ENCODE results near the gene ARHGEF40.

ARHGEF40 gene

DNA sequence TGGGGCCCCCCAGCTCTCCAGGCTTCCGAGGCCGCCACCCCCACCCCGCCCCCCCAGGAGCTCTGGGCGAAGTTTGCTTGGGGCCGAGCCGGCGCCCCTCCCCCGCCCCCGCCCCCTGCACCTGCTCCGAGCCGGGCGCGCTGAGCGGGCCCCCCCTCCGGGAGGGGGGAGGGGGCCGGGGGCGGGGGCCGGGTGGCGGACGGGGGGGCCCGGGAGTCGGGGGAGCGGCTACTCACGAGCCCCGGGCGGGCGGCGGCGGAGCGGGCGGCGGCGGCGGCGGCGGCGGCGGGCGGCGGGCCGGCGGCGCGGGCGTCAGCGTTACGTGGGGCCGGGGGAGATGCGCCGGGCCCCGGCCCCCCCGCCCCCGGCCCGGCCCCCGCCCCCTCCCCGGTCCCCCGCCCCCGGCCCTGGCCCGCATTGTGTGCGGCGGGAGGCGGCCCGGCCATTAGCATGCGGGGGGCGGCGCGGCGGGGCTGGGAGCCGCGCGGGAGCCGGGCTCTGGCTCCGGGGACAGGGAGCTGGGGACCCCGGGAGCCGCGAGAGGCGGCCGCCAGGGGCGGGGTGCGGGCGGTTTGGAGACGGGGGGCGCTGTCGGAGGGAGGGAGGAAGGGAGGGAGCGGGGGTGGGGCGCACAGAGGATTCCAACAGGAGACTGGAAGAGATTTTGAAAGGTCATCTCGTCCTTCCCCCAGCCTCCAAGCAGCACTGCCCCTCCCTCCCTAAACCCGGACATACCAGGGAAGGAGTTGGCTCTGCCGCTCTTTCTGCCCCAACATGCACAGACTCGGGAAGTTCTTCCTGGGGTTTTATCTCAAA lies 28.2 kb downstream of the ARHGEF40 start, which contains the start of gene ZNF219:
Gene ZNF219 (minus strand): TSS at position 580 of the 816 bp plus-strand sequence. CDS start 5,064 bp downstream, outside the sequence.
- peak; percentile 32 for DNase-seq (ENCODE audit: low spot score)

GRCh38 chr14:21098892-21099595 lies 28.9 kb downstream of the ARHGEF40 start:
- peak; percentile 21 for DNase-seq (ENCODE audit: low spot score)

DNA sequence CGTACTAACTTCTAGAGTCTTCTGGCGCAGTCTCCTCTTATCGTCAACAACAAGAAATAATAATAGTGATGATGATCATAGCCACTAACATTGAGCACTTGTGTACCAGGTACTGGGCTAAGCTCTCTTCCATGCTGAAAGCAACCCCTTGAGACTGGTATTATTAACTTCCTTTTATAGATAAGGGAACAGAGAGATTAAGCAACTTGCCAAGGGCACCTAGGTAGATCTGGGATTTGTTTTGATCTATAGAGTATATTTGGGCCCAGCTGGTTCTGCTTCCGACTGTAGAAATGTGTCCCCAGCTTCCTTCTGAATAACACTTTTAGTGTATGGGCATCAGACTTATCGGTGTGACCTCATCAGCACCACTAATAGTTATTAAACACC lies 29.5 kb downstream of the ARHGEF40 start:
- no peak for DNase-seq (ENCODE audit: low spot score)

- DNase-seq (ENCODE audit: low spot score) = no peak
Observed at GRCh38 chr14:21100931-21101330, 30.8 kb downstream of the ARHGEF40 start, which contains the start of gene TMEM253. Gene TMEM253, plus strand, starts transcription at chr14:21101066. Its CDS starts 278 bp downstream, at chr14:21101344.

- no peak for DNase-seq (ENCODE audit: low spot score)
Observed at GRCh38 chr14:21101802-21102413, 31.8 kb downstream of the ARHGEF40 start.

GRCh38 chr14:21102521-21103410 lies 32.7 kb downstream of the ARHGEF40 start:
- no peak for DNase-seq (ENCODE audit: low spot score)

- no peak for DNase-seq (ENCODE audit: low spot score)
Observed at GRCh38 chr14:21103411-21103709, 33.3 kb downstream of the ARHGEF40 start.

DNA sequence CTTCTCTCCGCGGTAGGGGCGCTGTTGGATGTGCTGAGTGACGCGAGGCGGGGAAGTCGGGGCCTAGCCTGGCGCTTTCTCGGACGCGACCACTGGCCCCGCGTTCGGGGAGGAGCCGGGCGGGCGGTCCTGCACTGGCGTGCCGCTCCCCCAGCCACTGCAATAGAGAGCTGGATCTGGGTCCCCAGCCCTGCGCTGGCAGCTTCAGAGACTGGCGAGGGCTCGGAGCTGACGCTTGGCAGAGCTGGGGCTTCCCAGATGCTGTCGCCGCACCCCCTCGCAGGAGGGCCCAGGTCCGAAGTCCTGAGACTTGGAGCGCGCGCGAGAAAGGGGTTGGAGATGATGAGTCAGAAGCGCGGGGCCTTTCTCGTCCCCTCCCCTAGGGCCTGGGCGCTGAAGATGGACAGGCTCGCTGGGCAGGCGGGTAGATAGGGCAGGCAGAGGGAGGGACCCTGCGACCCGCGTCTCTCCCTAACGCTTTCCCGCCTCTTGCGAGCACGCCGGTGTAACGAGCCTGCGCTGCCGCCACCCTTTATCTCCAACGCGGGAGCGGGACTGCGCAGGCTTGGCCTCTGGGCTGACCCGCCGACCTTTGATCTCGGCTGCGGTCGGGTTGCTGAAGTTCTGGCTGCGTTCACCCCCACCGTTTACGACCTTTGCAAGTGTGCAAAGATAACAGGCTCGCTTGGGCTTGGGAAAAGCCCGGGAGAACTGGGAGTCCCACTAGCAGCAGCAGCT lies 33.8 kb downstream of the ARHGEF40 start:
- DNase-seq (ENCODE audit: low spot score) = peak; percentile 98

GRCh38 chr14:21104448-21105060 lies 34.5 kb downstream of the ARHGEF40 start:
- peak; percentile 90 for DNase-seq (ENCODE audit: low spot score)

DNA sequence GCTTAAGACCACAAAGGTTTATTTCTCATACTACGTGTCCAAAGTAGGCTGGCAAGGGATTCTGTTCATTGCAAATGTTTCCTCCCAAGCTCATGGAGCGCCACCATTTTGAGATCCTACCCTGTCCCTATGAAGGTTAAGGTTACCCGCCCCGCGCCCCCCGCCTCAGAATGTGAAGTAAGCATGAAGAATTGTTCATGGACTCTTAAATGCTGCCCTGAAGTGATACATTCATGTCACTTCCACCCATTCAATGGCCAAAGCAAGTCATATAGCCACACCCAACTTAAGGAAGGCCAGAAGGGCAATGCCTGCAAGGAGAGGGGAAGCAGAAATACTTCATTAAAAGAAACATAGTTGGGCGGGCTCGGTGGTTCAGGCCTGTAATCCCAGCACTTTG lies 35.0 kb downstream of the ARHGEF40 start:
- no peak for DNase-seq (ENCODE audit: low spot score)

DNA sequence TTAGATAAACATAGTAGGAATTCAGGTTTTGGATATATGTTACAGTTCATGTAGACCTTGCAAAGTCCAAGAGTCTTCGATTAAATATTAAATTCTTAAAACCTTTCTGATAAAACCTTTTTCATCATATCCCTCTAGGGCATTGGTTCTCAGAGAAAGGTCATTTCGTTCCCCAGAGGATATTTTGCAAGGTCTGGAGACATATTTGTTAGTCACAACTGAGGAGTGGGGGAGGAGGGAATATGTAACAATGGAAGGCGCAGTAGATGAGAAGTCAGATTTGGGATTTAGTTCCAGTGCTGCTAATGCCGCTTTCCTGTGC lies 36.0 kb downstream of the ARHGEF40 start:
- DNase-seq (ENCODE audit: low spot score) = no peak

GRCh38 chr14:21106498-21107282 lies 36.6 kb downstream of the ARHGEF40 start:
- peak; percentile 87 for DNase-seq (ENCODE audit: low spot score)

DNA sequence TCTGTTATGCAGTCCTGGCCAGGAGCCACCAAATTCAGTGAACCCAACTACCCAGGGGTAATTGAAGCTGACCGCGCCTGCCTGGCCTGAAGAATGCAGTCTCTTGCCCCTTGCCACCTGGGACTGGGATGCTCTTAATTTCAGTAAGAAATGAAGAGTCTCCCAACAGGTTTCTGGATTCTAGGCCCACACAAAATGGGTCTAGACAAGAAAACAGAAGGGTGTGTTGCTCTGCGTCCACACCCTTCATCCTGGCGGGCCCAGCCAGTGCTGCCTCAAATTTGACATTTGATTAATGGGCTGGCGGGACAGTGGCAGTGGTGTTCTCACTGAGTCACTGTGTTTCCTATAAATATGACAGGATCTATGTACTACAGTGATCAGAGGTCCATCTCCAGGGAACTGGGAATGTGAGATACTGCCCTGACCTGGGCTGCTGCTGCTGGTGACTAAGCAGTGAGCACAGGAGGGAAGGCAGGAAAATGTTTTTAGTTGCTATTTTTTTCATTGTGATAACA lies 37.2 kb downstream of the ARHGEF40 start:
- no peak for DNase-seq (ENCODE audit: low spot score)

GRCh38 chr14:21108791-21109190 lies 38.7 kb downstream of the ARHGEF40 start:
- DNase-seq (ENCODE audit: low spot score) = no peak

DNA sequence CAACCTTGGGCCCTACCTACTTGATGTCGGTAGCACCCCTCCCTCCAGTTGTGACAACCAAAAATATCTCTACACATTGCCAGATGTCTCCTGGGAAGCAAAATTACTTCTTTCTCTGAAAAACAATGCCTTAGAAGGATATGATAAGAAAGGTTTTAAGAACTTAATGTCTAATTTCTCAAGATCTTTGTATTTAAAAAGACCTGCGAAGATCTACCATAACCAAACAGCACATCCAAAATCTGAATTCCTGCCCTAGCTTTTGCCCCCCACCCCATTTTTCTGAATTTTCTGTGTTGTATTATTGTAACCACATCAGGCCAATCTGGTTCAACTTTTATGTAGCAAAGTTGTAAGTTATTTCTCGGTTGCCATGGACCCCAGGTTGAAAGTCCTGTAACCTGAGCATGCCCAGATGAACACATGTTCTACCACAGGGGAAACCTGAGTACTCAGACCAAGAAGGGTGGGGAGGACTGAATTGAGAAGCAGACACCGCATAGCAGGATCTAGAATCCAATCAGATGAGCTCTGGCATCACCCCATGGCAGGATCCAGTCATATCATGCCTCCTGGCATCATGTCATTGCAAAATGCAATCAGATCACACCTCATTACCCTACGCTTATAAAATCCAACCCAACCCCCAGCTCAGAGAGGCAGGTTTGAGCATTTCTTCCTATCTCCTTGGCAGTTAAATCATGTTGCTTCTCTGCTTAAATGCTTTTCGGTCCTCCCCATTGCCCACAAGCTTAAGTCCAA lies 39.5 kb downstream of the ARHGEF40 start:
- DNase-seq (ENCODE audit: low spot score) = no peak

DNA sequence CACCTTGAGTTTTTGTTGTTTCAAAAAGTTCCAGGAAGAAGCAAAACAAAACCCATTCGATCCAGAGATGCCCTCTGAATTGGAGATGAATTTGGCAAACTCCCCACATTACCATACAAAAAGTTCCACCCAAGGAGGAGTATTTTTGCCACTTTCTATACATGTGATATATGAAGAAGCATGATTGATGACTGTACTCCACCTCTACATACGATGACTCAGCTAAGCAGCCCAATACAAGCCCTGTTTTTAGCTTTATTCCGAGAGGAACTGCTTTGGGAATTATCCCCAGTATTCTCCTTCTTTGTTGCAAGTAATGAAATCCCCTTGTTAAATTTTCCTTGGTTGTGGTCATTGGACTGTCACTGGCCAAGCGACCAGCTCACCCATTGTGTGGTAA lies 42.2 kb downstream of the ARHGEF40 start:
- DNase-seq (ENCODE audit: low spot score) = no peak

GRCh38 chr14:21113369-21113768 lies 43.3 kb downstream of the ARHGEF40 start:
- DNase-seq (ENCODE audit: low spot score) = no peak

DNA sequence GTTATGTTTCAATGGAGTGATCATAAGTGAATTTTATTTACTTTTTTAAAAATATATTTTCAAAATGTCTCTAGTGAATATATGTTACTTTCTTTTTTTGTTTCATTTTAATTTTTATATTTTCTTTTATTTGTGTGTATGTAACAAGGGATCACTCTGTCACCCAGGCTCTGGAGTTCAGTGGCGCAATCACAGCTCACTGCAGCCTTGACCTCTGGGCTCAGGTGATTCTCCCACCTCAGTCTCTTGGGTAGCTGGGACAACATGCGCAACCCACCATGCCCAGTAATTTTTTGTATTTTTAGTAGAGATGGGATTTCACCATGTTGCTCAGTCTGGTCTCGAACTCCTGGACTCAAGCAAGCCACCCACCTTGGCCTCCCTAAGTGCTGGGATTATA lies 48.8 kb downstream of the ARHGEF40 start:
- no peak for DNase-seq (ENCODE audit: low spot score)

DNA sequence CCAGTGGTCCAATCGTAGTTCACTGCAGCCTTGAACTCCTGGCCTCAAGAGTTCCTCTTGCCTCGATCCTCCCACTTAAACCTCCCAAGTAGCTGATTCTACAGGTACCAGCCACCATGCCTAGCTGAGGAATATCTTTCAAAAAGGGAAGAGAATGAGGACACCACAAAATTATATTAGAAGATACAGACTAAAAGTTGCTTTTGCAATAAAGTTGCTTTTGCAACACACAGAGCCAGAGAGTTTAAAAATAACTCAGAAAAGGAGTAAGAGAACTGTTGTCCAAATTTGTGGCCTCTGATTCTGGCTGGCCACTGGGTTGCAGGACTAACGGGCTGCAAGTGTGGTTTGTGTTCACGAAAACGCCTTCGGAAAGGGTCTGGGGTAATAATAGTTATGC lies 50.6 kb downstream of the ARHGEF40 start:
- DNase-seq (ENCODE audit: low spot score) = no peak

Data from pons (tissue), 1 donor.